Stimulated activated naive CD8-positive, alpha-beta T cell treated with anti-CD3 and anti-CD28 coated beads, Interleukin-15, amount 100 ng/mL, for 72 hours (primary cell): Measurements from ENCODE around the gene PRSS8.

ENCODE experiments used
- ATAC-seq: fragments of 150-1000 bp; cut with Tn5 transposase; 2 replicates; pipeline ENCODE4 v1.10.0; 2021; ENCODE audit warnings: mild to moderate bottlenecking, moderate library complexity
- DNase-seq, 2 donors: peaks; one replicate each; pipeline ENCODE4 v3.0.0; 2021 to 2022
- H3K27ac Mint-ChIP-seq, 2 donors: one replicate each; pipeline ENCODE4 v1.8.0; 2022; ENCODE audit warnings: mild to moderate bottlenecking in 2 of 2, mixed read lengths in 2 of 2, moderate library complexity in 2 of 2
- H3K27me3 Mint-ChIP-seq: one replicate; pipeline ENCODE4 v1.8.0; 2022; ENCODE audit warnings: mixed read lengths
- H3K4me1 Mint-ChIP-seq: one replicate; pipeline ENCODE4 v1.8.0; 2022; ENCODE audit warnings: mild to moderate bottlenecking, mixed read lengths
- H3K4me3 Mint-ChIP-seq, 2 donors: one replicate each; pipeline ENCODE4 v1.8.0; 2022; ENCODE audit warnings: mild to moderate bottlenecking in 2 of 2, mixed read lengths in 2 of 2, moderate library complexity in 1 of 2
- H3K9me3 Mint-ChIP-seq, 2 donors: one replicate each; pipeline ENCODE4 v1.8.0; 2022; ENCODE audit warnings: mixed read lengths in 2 of 2

PRSS8 gene

DNA sequence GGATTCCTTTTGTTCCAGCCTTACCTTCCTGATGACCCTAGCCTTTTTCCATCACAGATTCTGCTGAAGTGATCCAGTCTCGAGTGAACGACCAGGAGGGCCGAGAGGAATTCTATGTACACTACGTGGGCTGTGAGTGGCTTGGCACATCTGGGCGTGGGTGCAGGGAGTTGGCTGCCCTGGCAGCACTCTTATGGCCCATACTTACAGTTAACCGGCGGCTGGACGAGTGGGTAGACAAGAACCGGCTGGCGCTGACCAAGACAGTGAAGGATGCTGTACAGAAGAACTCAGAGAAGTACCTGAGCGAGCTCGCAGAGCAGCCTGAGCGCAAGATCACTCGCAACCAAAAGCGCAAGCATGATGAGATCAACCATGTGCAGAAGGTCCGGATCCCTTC, 15.4 kb downstream of the PRSS8 start:
- peaks cover 31% of the 10 kb centered on the region for H3K4me1 Mint-ChIP-seq
- no peaks in the 10 kb centered on the region for H3K27me3 Mint-ChIP-seq
- H3K27ac Mint-ChIP-seq: peak overlapping the region in 1 of 2 donors; percentile 64
- no peak overlapping the region for H3K4me3 Mint-ChIP-seq
- ATAC-seq (no peak), DNase-seq (no peak)
- no peaks in the 10 kb centered on the region for H3K9me3 Mint-ChIP-seq

GRCh38 chr16:31118223-31119155, 17.0 kb downstream of the PRSS8 start:
- Mint-ChIP-seq H3K27ac (peak overlapping the region; percentile 50 to 90), H3K9me3 (no peaks in the 10 kb centered on the region), H3K4me1 (peaks cover 44% of the 10 kb centered on the region), H3K27me3 (no peaks in the 10 kb centered on the region), H3K4me3 (peak overlapping the region; percentile 87 to 96)
- ATAC-seq (no peak), DNase-seq (no peak)

- peak; percentile 98 for DNase-seq
- ATAC-seq: peak; percentile 96
- Mint-ChIP-seq H3K27me3 (no peaks in the 10 kb centered on the region), H3K27ac (peak within 1 kb of the TSS; percentile 74 to 92), H3K4me3 (peak within 1 kb of the TSS; percentile 87 to 96), H3K9me3 (no peaks in the 10 kb centered on the region), H3K4me1 (peaks cover 50% of the 10 kb centered on the region)
These were observed 17.9 kb downstream of the PRSS8 start, which contains the start of gene KAT8 for GRCh38 chr16:31117384-31118222. Gene KAT8, plus strand, starts transcription at chr16:31117664. Its CDS starts 18 bp downstream, at chr16:31117682.

DNA sequence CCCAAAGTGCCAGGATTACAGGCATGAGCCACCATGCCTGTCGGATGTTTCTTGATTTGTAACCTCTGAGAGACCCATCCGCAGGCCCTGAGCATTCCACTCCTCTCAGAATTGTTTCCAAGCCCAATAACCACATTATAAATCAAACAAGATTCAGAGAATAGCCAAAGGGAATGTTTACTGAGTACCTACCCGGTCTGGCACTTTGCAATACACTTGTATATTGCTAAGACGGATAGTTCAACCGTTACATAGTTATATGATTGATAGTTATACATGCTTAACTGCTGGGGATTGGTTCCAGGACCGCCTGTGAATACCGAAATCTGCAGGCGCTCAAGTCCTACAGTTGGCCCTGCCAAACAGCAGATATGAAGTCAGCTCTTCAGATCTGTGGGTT, 21.1 kb downstream of the PRSS8 start:
- ATAC-seq: no peak
- H3K27me3 Mint-ChIP-seq: no peaks in the 10 kb centered on the region
- no peak overlapping the region for H3K4me3 Mint-ChIP-seq
- H3K4me1 Mint-ChIP-seq: peaks cover 69% of the 10 kb centered on the region
- no peak for DNase-seq
- H3K9me3 Mint-ChIP-seq: no peaks in the 10 kb centered on the region
- no peak overlapping the region for H3K27ac Mint-ChIP-seq

GRCh38 chr16:31113121-31114120, 22.1 kb downstream of the PRSS8 start:
- peak overlapping the region in 1 of 2 donors; percentile 43 for H3K27ac Mint-ChIP-seq
- peaks cover 62% of the 10 kb centered on the region for H3K4me1 Mint-ChIP-seq
- H3K9me3 Mint-ChIP-seq: no peaks in the 10 kb centered on the region
- no peak for ATAC-seq
- no peak overlapping the region for H3K4me3 Mint-ChIP-seq
- H3K27me3 Mint-ChIP-seq: no peaks in the 10 kb centered on the region
- no peak for DNase-seq

GRCh38 chr16:31112711-31113110, 22.8 kb downstream of the PRSS8 start:
- ATAC-seq (no peak), DNase-seq (no peak)
- peak overlapping the region in 1 of 2 donors; percentile 19 for H3K27ac Mint-ChIP-seq
- no peaks in the 10 kb centered on the region for H3K9me3 Mint-ChIP-seq
- H3K4me1 Mint-ChIP-seq: peaks cover 60% of the 10 kb centered on the region
- H3K27me3 Mint-ChIP-seq: no peaks in the 10 kb centered on the region
- no peak overlapping the region for H3K4me3 Mint-ChIP-seq

- no peaks in the 10 kb centered on the region for H3K27me3 Mint-ChIP-seq
- H3K4me3 Mint-ChIP-seq: no peak overlapping the region
- no peaks in the 10 kb centered on the region for H3K9me3 Mint-ChIP-seq
- DNase-seq: no peak
- peaks cover 67% of the 10 kb centered on the region for H3K4me1 Mint-ChIP-seq
- ATAC-seq: no peak
- no peak overlapping the region for H3K27ac Mint-ChIP-seq
These were observed 23.6 kb downstream of the PRSS8 start for GRCh38 chr16:31111881-31112466.

- DNase-seq (no peak), ATAC-seq (no peak)
- peak overlapping the region in 1 of 2 donors; percentile 78 for H3K4me3 Mint-ChIP-seq
- H3K27me3 Mint-ChIP-seq: no peaks in the 10 kb centered on the region
- no peaks in the 10 kb centered on the region for H3K9me3 Mint-ChIP-seq
- H3K4me1 Mint-ChIP-seq: peaks cover 61% of the 10 kb centered on the region
- H3K27ac Mint-ChIP-seq: no peak overlapping the region
These were observed 25.2 kb downstream of the PRSS8 start for GRCh38 chr16:31110106-31111034.

GRCh38 chr16:31109622-31110021, 25.9 kb downstream of the PRSS8 start:
- ATAC-seq: no peak
- DNase-seq: no peak
- Mint-ChIP-seq H3K4me3 (peak overlapping the region; percentile 78), H3K9me3 (no peaks in the 10 kb centered on the region), H3K4me1 (peaks cover 56% of the 10 kb centered on the region), H3K27me3 (no peaks in the 10 kb centered on the region), H3K27ac (no peak overlapping the region)

GRCh38 chr16:31108794-31109558, 26.6 kb downstream of the PRSS8 start:
- H3K4me3 Mint-ChIP-seq: peak overlapping the region; percentile 83 to 90
- no peak for DNase-seq
- H3K27ac Mint-ChIP-seq: peak overlapping the region; percentile 52 to 76
- no peaks in the 10 kb centered on the region for H3K9me3 Mint-ChIP-seq
- peak; percentile 4 for ATAC-seq
- H3K4me1 Mint-ChIP-seq: peaks cover 51% of the 10 kb centered on the region
- no peaks in the 10 kb centered on the region for H3K27me3 Mint-ChIP-seq

DNA sequence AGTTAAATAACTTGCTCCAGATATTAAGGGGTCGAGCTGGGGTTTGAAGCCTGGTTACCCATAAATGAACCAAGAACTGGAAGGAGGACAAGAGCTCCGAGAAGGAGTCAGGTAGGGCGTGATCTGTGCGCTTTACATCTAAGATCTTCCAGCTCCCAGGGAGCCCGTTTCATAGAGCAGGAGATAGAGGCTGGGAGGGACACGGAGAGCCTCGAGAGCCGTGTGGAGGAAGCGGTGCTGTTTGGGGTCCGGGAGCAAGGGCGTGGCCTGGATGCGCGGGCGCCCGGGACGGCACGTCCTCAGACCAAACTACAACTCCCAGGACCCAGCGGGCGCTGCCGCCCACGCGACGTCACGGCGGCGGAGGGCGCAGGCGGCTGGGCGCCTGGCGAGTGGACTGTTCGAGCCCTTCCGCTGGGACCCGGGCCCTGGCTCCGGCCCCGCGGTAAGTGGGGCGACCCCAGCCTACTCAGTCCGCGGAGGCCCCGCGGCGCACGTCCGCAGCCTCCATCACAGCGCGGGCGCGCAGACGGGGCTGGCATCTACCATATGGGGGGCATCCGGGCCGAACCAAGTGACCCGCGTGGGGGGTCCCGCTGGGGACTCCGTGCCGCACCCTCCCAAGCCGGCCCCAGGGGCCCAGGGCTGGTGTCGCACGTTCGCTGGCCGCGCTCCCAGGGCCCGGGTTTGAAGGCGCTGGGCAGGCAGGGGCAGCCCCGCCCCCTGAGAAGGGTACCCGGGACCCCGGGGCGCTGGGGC, 27.3 kb downstream of the PRSS8 start, which contains the start of gene BCKDK:
TSS of gene BCKDK (plus strand) at position 352 of the 759 bp plus-strand sequence. CDS start 838 bp downstream, outside the sequence.
- H3K27ac Mint-ChIP-seq: peak within 1 kb of the TSS; percentile 76 to 93
- ATAC-seq (peak; percentile 86), DNase-seq (peak; percentile 69 to 76)
- H3K4me1 Mint-ChIP-seq: peaks cover 44% of the 10 kb centered on the region
- H3K9me3 Mint-ChIP-seq: no peaks in the 10 kb centered on the region
- H3K27me3 Mint-ChIP-seq: no peaks in the 10 kb centered on the region
- H3K4me3 Mint-ChIP-seq: peak within 1 kb of the TSS; percentile 90 to 95

DNA sequence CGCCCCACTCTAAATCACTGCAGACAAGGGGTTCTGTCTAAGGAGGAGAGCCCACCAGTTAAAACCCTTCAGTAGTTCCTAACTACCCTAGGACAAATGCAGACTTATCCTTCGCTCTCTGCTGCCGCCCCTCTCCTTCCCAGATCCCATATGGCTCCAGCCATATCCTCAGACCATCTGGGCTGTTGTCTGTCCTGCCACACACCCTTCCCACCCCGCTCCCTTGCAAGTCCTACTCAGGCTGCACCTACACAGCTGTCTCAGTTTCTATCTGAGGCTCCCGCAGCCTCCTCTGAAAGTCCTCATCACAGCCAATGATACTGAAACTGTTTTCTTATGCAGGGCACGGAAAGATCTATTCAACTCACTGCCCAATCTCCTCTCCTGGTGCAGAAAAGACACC, 28.1 kb downstream of the PRSS8 start:
- Mint-ChIP-seq H3K9me3 (no peaks in the 10 kb centered on the region), H3K4me1 (peaks cover 41% of the 10 kb centered on the region), H3K27ac (peak overlapping the region in 1 of 2 donors; percentile 93), H3K27me3 (no peaks in the 10 kb centered on the region), H3K4me3 (peak overlapping the region; percentile 90 to 95)
- peak; percentile 67 for ATAC-seq
- peak; percentile 28 to 40 for DNase-seq
